ENCODE results near the gene PPP1R12B. TPM values are rescaled to one million over a fixed set of nuclear protein-coding genes. Genes with fewer than 3 reads are reported as not detected.
"Not testable (repeated sequence)": the region's sequence is repeated elsewhere in the genome, so short reads cannot be mapped to it uniquely, and the experiment has no call there.

The PPP1R12B gene
- total RNA-seq, 2 experiments from 2014 or later, result 19.1 to 23.5 TPM

DNA sequence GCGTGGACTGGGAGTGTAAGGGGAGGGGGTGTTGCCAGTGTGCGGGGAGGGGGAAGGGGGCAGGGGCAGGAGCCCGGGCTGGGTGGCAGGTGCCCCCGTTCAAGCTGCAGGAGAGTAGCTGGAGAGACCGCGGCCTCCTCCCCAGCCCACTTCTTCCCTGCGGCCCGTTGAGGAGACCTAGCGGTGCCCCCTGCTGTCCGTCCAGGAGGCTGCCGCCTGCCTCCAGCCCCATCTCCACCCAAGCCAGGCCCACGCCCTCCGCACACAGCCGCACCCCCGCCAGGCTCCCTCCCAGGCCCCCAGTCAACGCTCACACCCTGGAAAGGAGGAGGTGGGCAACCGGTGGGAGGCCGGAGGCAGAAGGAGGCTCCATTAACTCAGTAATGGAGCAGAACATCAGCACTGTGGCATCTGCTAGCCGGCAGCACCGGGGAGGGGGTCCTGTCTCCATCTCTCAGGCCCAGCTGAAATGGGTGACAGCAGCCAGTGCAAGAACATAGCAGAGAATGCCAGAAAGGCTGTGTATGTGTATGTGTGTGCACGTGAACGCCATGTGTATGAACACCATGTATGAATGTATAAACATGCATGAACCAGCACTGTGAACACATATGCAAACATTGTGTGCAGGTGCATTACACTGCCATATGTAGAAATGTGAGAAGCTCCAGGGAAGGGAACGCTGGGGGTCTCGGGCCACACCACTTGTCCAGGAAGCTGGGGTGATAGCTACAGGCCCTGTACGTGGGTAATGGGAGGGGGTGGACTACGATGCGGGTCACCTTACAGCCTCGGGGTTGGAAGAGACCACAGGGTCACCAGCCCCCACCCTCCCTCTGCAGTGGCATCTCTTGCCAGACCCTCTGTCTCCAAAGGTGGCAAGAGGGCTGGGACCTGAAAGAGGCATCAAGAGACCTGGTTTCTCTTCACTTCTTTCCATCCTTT is 277.2 kb downstream of the PPP1R12B start:
- intact Hi-C loops (cut with micrococcal nuclease; ENCODE audit: unreplicated experiment), result loop anchor here (1.0 kb wide), 1 partner anchor 161 kb away; no protein-coding TSS in a partner anchor
- no peak overlapping the region for H2AFZ ChIP-seq (ENCODE audit: low read length)
- H3K4me2 ChIP-seq (ENCODE audit: low read length), result no peak overlapping the region
- peak; percentile 68 for DNase-seq (ENCODE audit: low spot score)
- H3K27ac ChIP-seq (ENCODE audit: low read depth, low read length, poor library complexity, severe bottlenecking), result no peak overlapping the region
- peaks cover 27% of the 10 kb centered on the region for H3K4me1 ChIP-seq (ENCODE audit: insufficient read depth, low read length, poor library complexity, severe bottlenecking)
- ChIA-PET POLR2A (interaction anchor here (0.6 kb wide), 1 partner anchor 368 kb away, joined by 3 read pairs; no protein-coding TSS in a partner anchor), CTCF (ENCODE audit: unreplicated experiment) (interaction anchor here (1.0 kb wide), 1 partner anchor 10 kb away, joined by 3 read pairs; no protein-coding TSS in a partner anchor)
- H3K9me3 ChIP-seq (ENCODE audit: low read length), result no peaks in the 10 kb centered on the region
- no peak overlapping the region for H3K4me3 ChIP-seq (ENCODE audit: low read depth, low read length, poor library complexity, severe bottlenecking)
- H3K79me2 ChIP-seq (ENCODE audit: insufficient read depth, low read depth, low read length), result no peaks in the 10 kb centered on the region
- H3K36me3 ChIP-seq (ENCODE audit: insufficient read depth, low read length), result no peaks in the 10 kb centered on the region
- H4K20me1 ChIP-seq (ENCODE audit: insufficient read depth, low read length), result no peaks in the 10 kb centered on the region
- no TSS peak for BruUV-seq (replicated peaks)
- no peak for TF ChIP-seq EZH2phosphoT487 (IDR thresholded peaks at IDR 0.05; ENCODE audit: borderline replicate concordance, low read depth, low read length)
- TF ChIP-seq CTCF (conservative IDR thresholded peaks at IDR 0.05; ENCODE audit: low read length), result peak; percentile 68
- no peaks in the 10 kb centered on the region for H3K9me2 ChIP-seq (ENCODE audit: insufficient read depth, low read length)

DNA sequence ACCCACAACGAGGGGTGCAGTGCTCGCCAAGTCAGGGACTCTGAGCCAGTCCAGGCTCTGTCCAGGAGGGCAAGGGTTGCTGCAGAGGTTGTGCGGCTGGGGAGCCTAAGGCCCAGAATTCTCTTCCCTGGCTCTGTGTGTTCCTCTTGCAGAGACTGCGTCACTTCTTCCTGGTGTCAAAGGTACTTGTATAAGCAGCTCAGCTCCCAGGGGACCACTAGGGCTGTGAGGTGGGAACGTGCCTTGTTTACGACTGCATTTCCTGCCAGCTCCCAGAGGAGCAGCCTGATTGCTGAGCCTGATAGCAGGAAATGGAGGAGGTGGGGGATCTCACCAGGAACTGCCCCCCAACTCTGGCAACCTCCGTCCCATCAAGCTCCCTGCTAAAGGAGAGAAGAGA is 278.5 kb downstream of the PPP1R12B start:
- H3K36me3 ChIP-seq (ENCODE audit: insufficient read depth, low read length); H3K4me3 ChIP-seq (ENCODE audit: low read depth, low read length, poor library complexity, severe bottlenecking); H3K79me2 ChIP-seq (ENCODE audit: insufficient read depth, low read depth, low read length); H4K20me1 ChIP-seq (ENCODE audit: insufficient read depth, low read length); BruUV-seq (replicated peaks); intact Hi-C loops (cut with micrococcal nuclease; ENCODE audit: unreplicated experiment); H3K4me2 ChIP-seq (ENCODE audit: low read length); H3K9me3 ChIP-seq (ENCODE audit: low read length); H3K27ac ChIP-seq (ENCODE audit: low read depth, low read length, poor library complexity, severe bottlenecking); H2AFZ ChIP-seq (ENCODE audit: low read length); H3K9me2 ChIP-seq (ENCODE audit: insufficient read depth, low read length): not testable (repeated sequence)
- CTCF ChIA-PET (ENCODE audit: unreplicated experiment), result interaction anchor here (0.6 kb wide), 1 partner anchor 567 kb away, joined by 3 read pairs; no protein-coding TSS in a partner anchor
- peak; percentile 64 for DNase-seq (ENCODE audit: low spot score)
- H3K4me1 ChIP-seq (ENCODE audit: insufficient read depth, low read length, poor library complexity, severe bottlenecking), result peaks cover 27% of the 10 kb centered on the region
- POLR2A ChIA-PET, result interaction anchor here (0.7 kb wide), 1 partner anchor 10 kb away, joined by 3 read pairs; no protein-coding TSS in a partner anchor

DNA sequence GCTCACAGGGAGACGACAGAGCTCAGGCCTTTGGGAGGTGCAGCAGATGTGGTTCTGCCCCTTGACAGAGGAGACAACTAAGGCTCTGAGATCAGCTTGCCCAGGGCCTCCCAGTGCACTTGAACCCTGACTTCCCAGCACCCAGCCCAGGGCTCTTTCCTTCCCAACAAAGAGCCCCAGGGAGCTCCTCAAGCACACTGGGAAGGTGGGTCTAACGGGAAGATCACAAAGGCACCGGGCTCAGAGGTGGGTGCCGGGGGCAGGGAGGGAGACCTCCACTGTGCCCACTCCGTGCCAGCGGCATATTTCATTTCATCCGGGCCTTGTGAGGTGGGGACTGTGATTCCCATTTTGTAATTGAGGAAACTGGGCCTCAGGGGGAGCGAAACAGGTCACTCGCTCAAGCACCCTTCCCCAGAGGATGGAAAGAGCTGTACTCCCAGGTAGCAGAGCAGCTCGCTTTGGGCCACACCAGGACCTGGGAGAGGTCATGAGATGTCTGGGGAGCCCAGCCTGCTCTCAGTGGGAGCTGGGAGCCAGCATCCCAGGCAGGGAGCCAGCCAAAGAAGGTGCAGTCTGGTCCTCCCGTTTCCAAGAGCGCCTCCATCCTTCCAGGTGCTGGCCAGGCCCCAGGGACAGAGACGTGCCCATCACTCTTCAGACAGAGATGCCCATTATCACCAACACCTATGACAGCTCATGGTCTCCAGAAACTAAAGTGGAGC is 279.5 kb downstream of the PPP1R12B start:
- CTCF ChIA-PET (ENCODE audit: unreplicated experiment), result no interaction called here

More for the DNA sequence above, 279.5 kb downstream of the PPP1R12B start:
- TF ChIP-seq EZH2phosphoT487 (IDR thresholded peaks at IDR 0.05; ENCODE audit: borderline replicate concordance, low read depth, low read length), result no peak
- no TSS peak for BruUV-seq (replicated peaks)
- H3K9me2 ChIP-seq (ENCODE audit: insufficient read depth, low read length), result no peaks in the 10 kb centered on the region
- no peaks in the 10 kb centered on the region for H3K9me3 ChIP-seq (ENCODE audit: low read length)
- H3K36me3 ChIP-seq (ENCODE audit: insufficient read depth, low read length), result no peaks in the 10 kb centered on the region
- H4K20me1 ChIP-seq (ENCODE audit: insufficient read depth, low read length), result no peaks in the 10 kb centered on the region
- H2AFZ ChIP-seq (ENCODE audit: low read length), result no peak overlapping the region
- intact Hi-C loops (cut with micrococcal nuclease; ENCODE audit: unreplicated experiment), result no loop called here
- H3K4me2 ChIP-seq (ENCODE audit: low read length), result no peak overlapping the region
- no peaks in the 10 kb centered on the region for H3K79me2 ChIP-seq (ENCODE audit: insufficient read depth, low read depth, low read length)
- H3K4me1 ChIP-seq (ENCODE audit: insufficient read depth, low read length, poor library complexity, severe bottlenecking), result peaks cover 27% of the 10 kb centered on the region
- DNase-seq (ENCODE audit: low spot score), result no peak
- H3K27ac ChIP-seq (ENCODE audit: low read depth, low read length, poor library complexity, severe bottlenecking), result no peak overlapping the region
- POLR2A ChIA-PET, result no interaction called here
- H3K4me3 ChIP-seq (ENCODE audit: low read depth, low read length, poor library complexity, severe bottlenecking), result no peak overlapping the region

All from OCI-LY7 (cell line).